Fibroblast of the aortic adventitia (primary cell): ENCODE results near the gene PLCL1. TPM values are rescaled to one million over a fixed set of nuclear protein-coding genes. Genes with fewer than 3 reads are reported as not detected.

Experiments
- DNase-seq: peaks from one replicate; pipeline ENCODE4 v3.0.0-alpha.2; 2010; ENCODE audit warnings: low read depth
- H3K4me3 ChIP-seq: 2 replicates; pipeline ENCODE4 v1.5.1; 2011; ENCODE audit warnings: low read depth, mild to moderate bottlenecking, control low read depth, low read length, moderate library complexity
- CTCF ChIP-seq: IDR thresholded peaks from 2 replicates; pipeline ENCODE4 v1.5.1; 2011; ENCODE audit warnings: mild to moderate bottlenecking, low read length, control low read depth, inconsistent platforms; ENCODE audit not compliant: insufficient read depth
- total RNA-seq: library from RNA; depleted of rRNA; stranded (reverse); fragments of >200 nt; gene quantifications from 2 replicates; pipeline ENCODE4 v1.2.3, GENCODE V29; 2012; ENCODE audit warnings: low replicate concordance

The PLCL1 gene
- total RNA-seq, 1 donor, result 17.7 TPM

- peak; percentile 55 for DNase-seq
- no peak for TF ChIP-seq CTCF
- H3K4me3 ChIP-seq, result no peak overlapping the region
Measured at GRCh38 chr2:197862246-197862955, 58.0 kb downstream of the PLCL1 start.

GRCh38 chr2:197863744-197864143, 59.4 kb downstream of the PLCL1 start:
- TF ChIP-seq CTCF, result no peak
- no peak for DNase-seq
- H3K4me3 ChIP-seq, result no peak overlapping the region

GRCh38 chr2:197866455-197866854, 62.1 kb downstream of the PLCL1 start:
- DNase-seq, result no peak
- no peak for TF ChIP-seq CTCF
- no peak overlapping the region for H3K4me3 ChIP-seq

- no peak for TF ChIP-seq CTCF
- no peak overlapping the region for H3K4me3 ChIP-seq
- no peak for DNase-seq
Measured at GRCh38 chr2:197867033-197867432, 62.6 kb downstream of the PLCL1 start.

GRCh38 chr2:197867624-197868023, 63.2 kb downstream of the PLCL1 start:
- H3K4me3 ChIP-seq, result no peak overlapping the region
- TF ChIP-seq CTCF, result no peak
- no peak for DNase-seq

GRCh38 chr2:197868206-197868605, 63.8 kb downstream of the PLCL1 start:
- no peak for TF ChIP-seq CTCF
- H3K4me3 ChIP-seq, result no peak overlapping the region
- DNase-seq, result no peak

GRCh38 chr2:197869041-197869440, 64.6 kb downstream of the PLCL1 start:
- DNase-seq, result peak; percentile 47
- TF ChIP-seq CTCF, result no peak
- H3K4me3 ChIP-seq, result no peak overlapping the region
